Common myeloid progenitor, CD34-positive (primary cell): ENCODE results near the gene COL27A1.

Experiments
- CTCF ChIA-PET: fragments of 350-600 bp; sonication (Branson Sonifier 250); formaldehyde crosslinking; loops from one replicate; lab custom pipeline; 2021; ENCODE audit warnings: antibody characterized with exemption; lab: Charles Lee
- POLR2A ChIA-PET: fragments of 350-600 bp; sonication (Branson Sonifier 250); formaldehyde crosslinking; loops from one replicate; lab custom pipeline; 2021; ENCODE audit warnings: antibody characterized with exemption; lab: Charles Lee
- DNase-seq, 3 donors: peaks; one replicate each; pipeline versions ENCODE4 v3.0.0 to v3.0.0-alpha.2; 2013
- H3K27ac ChIP-seq, 2 experiments: 1 replicate in 1 of 2; 2 replicates in 1 of 2; pipeline ENCODE4 v1.7.0; 2013; ENCODE audit warnings: inconsistent platforms in 2 of 2, low read length in 2 of 2, mild to moderate bottlenecking in 2 of 2, low read depth in 1 of 2, moderate library complexity in 1 of 2; ENCODE audit not compliant: severe bottlenecking in 2 of 2, insufficient read depth in 1 of 2, poor library complexity in 1 of 2
- H3K27me3 ChIP-seq, 5 experiments: replicated peaks in 2 of 5; 1 replicate in 3 of 5; 2 replicates in 2 of 5; pipeline versions ENCODE4 v1.6.1 to v1.7.0; 2013; ENCODE audit warnings: low read length in 4 of 5, mild to moderate bottlenecking in 2 of 5, moderate library complexity in 2 of 5, inconsistent platforms in 1 of 5; ENCODE audit not compliant: insufficient read depth in 5 of 5, control insufficient read depth in 4 of 5
- H3K36me3 ChIP-seq, 4 experiments: 1 replicate in 2 of 4; 2 replicates in 2 of 4; pipeline versions ENCODE4 v1.6.1 to v1.7.0; 2013; ENCODE audit warnings: low read length in 3 of 4, control low read depth in 1 of 4, mild to moderate bottlenecking in 1 of 4; ENCODE audit not compliant: control insufficient read depth in 4 of 4, insufficient read depth in 4 of 4
- H3K4me1 ChIP-seq, 4 experiments: 1 replicate in 3 of 4; 2 replicates in 1 of 4; pipeline versions ENCODE4 v1.6.1 to v1.7.1; 2013; ENCODE audit warnings: low read length in 3 of 4, mild to moderate bottlenecking in 3 of 4, control low read depth in 1 of 4, inconsistent platforms in 1 of 4, moderate library complexity in 1 of 4; ENCODE audit not compliant: control insufficient read depth in 4 of 4, insufficient read depth in 4 of 4; ENCODE audit errors: control extremely low read depth in 1 of 4
- H3K4me3 ChIP-seq, 7 experiments: 1 replicate in 4 of 7; 2 replicates in 3 of 7; pipeline versions ENCODE4 v1.5.1 to v1.7.0; 2013; ENCODE audit warnings: mild to moderate bottlenecking in 7 of 7, low read length in 6 of 7, moderate library complexity in 6 of 7, inconsistent platforms in 2 of 7, low read depth in 2 of 7, control low read depth in 1 of 7; ENCODE audit not compliant: insufficient read depth in 4 of 7, control insufficient read depth in 1 of 7; ENCODE audit errors: extremely low read depth in 1 of 7
- H3K9me3 ChIP-seq, 5 experiments: 1 replicate in 4 of 5; 2 replicates in 1 of 5; pipeline versions ENCODE4 v1.6.1 to v1.7.1; 2013; ENCODE audit warnings: low read length in 4 of 5, mild to moderate bottlenecking in 2 of 5, inconsistent platforms in 1 of 5, low read depth in 1 of 5, moderate library complexity in 1 of 5; ENCODE audit not compliant: control insufficient read depth in 4 of 5, insufficient read depth in 2 of 5; ENCODE audit errors: control extremely low read depth in 1 of 5
- WGBS: methylation state at CpG from one replicate; pipeline ENCODE4 v1.1.5; 2013; ENCODE audit not compliant: insufficient coverage; 5-methylcytosine and 5-hydroxymethylcytosine counted together

Gene COL27A1

DNA sequence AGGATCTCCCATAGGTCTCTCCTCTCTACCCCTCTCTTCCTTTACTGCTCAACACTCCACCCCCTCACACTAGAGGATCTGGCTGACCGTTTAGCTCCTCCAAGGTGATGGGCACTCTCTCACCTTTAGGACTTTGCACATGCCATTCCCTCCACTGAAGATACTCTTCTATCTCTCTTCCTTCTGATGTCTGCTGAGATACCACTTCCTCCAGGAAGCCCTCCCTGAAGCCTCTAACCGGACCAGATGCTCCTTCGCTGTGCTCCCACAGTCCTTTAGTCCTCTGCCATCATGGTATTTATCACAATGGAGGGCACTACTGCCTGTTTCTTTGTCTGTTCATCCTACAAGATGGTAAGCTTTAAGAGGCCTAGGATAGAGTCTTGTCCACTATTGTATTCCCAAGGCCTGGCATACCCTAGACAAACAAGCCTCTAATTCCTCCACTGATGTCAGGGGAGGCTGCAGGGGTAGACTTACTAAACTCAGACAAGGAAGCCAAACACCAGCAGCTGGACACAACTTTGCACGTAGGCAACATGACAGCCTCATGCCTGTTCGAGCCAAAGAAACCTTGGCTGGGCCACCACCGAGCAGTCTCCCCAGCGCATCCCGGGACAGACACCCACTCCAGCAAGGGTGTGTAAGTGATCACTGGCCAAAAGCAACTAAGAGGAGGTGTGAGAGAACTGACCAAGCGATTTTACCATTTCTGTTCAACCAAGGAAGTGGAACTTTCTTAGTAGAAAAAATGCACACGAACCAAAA is 194.6 kb downstream of the COL27A1 start:
- Histone ChIP-seq H3K9me3 (no peaks in the 10 kb centered on the region), H3K4me1 (peaks cover 0 to 20% (median 14%) of the 10 kb centered on the region in 4 experiments), H3K27me3 (no peaks in the 10 kb centered on the region), H3K36me3 (peaks cover 15 to 87% (median 66%) of the 10 kb centered on the region in 4 experiments), H3K4me3 (no peak overlapping the region), H3K27ac (no peak overlapping the region)
- 96% methylated on average over 10 of the region's 10 CpGs for WGBS
- ChIA-PET POLR2A (interaction anchor here (0.8 kb wide), 1 partner anchor 119 kb away, joined by 3 read pairs; no protein-coding TSS in a partner anchor), CTCF (interaction anchor here (1.2 kb wide), 1 partner anchor 14 kb away, joined by 3 read pairs; no protein-coding TSS in a partner anchor)
- DNase-seq, result no peak

DNA sequence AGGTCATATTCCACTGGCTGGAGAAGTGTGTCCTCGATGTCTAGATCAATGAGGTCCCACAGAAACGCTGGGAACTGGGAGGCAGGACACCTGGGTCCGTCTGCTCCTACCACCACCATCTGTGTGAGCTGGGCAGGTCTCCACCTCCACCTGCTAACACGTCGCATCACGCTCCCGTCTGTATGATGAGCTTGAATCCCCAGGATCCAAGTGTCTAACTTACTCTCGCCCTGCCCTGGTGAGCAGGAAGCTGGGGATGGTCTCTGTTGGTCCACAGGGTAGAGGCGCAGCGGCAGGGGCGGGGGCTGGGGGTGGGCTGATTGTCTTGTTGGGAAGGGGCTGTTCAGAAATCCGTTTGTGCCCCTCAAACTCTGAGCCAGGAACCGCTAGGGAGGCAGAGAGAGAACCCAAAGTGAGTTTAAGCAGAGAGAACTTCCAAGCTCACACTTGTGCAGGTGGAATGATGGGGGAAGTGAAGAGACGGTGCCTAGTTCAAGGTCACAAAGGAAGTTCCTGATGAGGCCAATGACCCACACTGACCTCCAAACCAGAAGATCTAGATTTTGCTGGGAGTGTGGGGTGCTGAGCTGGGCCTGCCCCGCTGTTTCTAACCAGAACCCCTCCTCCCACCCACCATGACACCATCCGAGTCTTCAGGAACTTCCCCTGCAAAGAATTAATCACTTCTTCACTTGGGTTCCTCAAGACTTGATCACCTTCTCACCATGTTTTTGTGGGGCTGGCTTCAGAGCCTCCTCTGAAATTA is 195.5 kb downstream of the COL27A1 start:
- Histone ChIP-seq H3K4me3 (no peak overlapping the region), H3K4me1 (peaks cover 0 to 20% (median 14%) of the 10 kb centered on the region in 4 experiments), H3K27ac (no peak overlapping the region), H3K36me3 (peaks cover 15 to 84% (median 64%) of the 10 kb centered on the region in 4 experiments), H3K9me3 (no peaks in the 10 kb centered on the region), H3K27me3 (no peaks in the 10 kb centered on the region)
- POLR2A ChIA-PET, result no interaction called here
- CTCF ChIA-PET, result interaction anchor here (1.2 to 1.5 kb wide), 2 partner anchors 10 to 13 kb away, joined by 3 to 4 read pairs; no protein-coding TSS in a partner anchor
- no peak for DNase-seq
- WGBS, result 93% methylated on average over 14 of the region's 16 CpGs

DNA sequence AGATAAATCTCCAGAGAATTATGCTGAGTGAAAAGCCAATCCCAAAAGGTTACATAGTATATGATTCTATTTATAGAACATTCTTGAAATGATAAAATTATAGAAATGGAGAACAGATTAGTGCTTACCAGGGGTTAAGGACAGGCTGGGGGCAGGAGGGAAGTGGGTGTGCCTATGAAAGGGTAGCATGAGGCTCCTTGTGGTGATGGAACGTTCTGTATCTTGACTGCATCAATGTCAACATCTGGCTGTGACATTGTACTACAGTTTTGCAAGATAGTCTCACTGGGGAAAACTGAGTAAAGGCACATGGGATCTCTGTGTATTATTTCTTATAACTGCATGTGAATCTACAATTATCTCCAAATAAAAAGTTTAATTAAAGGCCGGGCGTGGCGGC is 196.6 kb downstream of the COL27A1 start:
- CTCF ChIA-PET, result interaction anchor here (1.1 to 1.5 kb wide), 2 partner anchors 11 to 256 kb away, joined by 3 to 4 read pairs; no protein-coding TSS in a partner anchor
- Histone ChIP-seq H3K4me3 (no peak overlapping the region), H3K36me3 (peaks cover 12 to 84% (median 63%) of the 10 kb centered on the region in 4 experiments), H3K27ac (no peak overlapping the region), H3K4me1 (peaks cover 0 to 20% (median 14%) of the 10 kb centered on the region in 4 experiments), H3K9me3 (no peaks in the 10 kb centered on the region), H3K27me3 (no peaks in the 10 kb centered on the region)
- 100% methylated on average over 3 of the region's 4 CpGs for WGBS
- POLR2A ChIA-PET, result no interaction called here
- DNase-seq, result no peak

DNA sequence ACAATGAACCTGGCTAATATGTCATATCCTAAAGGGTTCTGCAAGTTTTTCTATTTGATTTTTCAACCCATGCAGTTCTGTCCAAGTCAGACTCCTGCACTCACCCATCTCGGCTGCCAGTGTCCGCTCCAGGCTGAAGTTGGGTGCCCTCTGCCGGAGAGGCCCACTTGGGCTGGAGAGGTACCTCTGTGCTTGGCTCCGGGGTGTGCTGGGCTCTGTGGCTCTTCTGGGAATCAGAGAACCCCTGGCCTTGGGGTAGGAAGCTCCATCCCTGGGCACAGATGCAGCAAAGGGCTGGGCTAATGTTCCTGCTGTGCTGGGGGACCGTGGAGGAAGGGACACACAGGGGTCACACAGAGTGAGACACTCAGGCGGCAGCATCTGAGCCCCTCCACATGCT is 200.5 kb downstream of the COL27A1 start:
- CTCF ChIA-PET, result interaction anchor here (1.3 kb wide), 1 partner anchor 29 kb away, joined by 3 read pairs; no protein-coding TSS in a partner anchor
- no peaks in the 10 kb centered on the region for H3K27me3 ChIP-seq
- DNase-seq, result no peak
- POLR2A ChIA-PET, result no interaction called here
- peaks cover 26 to 86% (median 62%) of the 10 kb centered on the region in 4 experiments for H3K36me3 ChIP-seq
- no peak overlapping the region for H3K27ac ChIP-seq
- 93% methylated on average over 1 of the region's 6 CpGs for WGBS
- H3K9me3 ChIP-seq, result no peaks in the 10 kb centered on the region
- H3K4me1 ChIP-seq, result no peaks in the 10 kb centered on the region
- no peak overlapping the region for H3K4me3 ChIP-seq

DNA sequence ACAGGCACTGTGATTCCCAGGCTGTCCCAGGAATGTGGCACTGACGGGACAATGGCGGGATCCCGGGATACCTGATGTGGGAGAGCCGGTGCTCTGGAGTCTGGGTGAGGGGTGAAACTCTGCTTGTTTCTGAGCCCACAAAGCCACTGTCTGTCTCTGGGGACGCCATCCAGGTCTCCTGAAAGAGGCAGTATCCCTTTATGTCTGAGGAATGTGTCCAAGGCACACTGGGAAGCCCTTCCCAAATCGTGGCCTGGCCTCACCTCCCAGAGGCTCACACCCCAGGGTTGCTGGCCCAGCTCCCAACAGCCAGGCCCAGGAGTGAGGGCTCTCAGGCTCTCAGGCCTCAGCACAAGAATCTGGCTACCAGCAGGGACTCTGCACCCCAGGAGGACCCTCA is 201.5 kb downstream of the COL27A1 start:
- ChIA-PET CTCF (interaction anchor here (1.2 kb wide), 1 partner anchor 17 kb away, joined by 3 read pairs; no protein-coding TSS in a partner anchor), POLR2A (no interaction called here)
- H3K36me3 ChIP-seq, result peaks cover 34 to 86% (median 67%) of the 10 kb centered on the region in 4 experiments
- no peak overlapping the region for H3K27ac ChIP-seq
- H3K4me3 ChIP-seq, result no peak overlapping the region
- no peaks in the 10 kb centered on the region for H3K9me3 ChIP-seq
- DNase-seq, result no peak
- no peaks in the 10 kb centered on the region for H3K27me3 ChIP-seq
- 97% methylated on average over 6 of the region's 6 CpGs for WGBS
- H3K4me1 ChIP-seq, result no peaks in the 10 kb centered on the region

DNA sequence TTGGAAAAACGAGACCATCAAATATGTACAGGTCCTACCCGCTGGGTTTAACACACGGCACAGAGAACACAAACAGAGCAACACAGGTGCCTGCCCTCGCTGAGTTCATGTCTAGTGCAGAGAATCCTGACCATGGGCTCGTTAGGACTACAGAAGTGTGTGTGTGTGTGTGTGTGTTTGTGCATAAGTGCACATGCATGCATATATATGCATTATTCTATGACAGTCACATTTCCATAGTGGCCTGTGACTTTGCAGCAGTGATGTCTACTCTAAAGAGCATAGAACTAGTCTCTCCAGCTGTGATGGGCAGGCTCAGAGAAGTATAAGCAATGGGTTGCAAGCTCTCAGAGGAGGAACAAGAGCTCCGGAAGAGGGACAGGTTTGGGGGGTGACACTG is 202.0 kb downstream of the COL27A1 start:
- H3K27ac ChIP-seq, result no peak overlapping the region
- no peaks in the 10 kb centered on the region for H3K4me1 ChIP-seq
- H3K9me3 ChIP-seq, result no peaks in the 10 kb centered on the region
- ChIA-PET CTCF (interaction anchor here (1.2 kb wide), 1 partner anchor 18 kb away, joined by 3 read pairs; no protein-coding TSS in a partner anchor), POLR2A (no interaction called here)
- no peaks in the 10 kb centered on the region for H3K27me3 ChIP-seq
- 100% methylated on average over 3 of the region's 6 CpGs for WGBS
- no peak overlapping the region for H3K4me3 ChIP-seq
- DNase-seq, result no peak
- H3K36me3 ChIP-seq, result peaks cover 37 to 86% (median 68%) of the 10 kb centered on the region in 4 experiments
